BLaER1 treated with 17β-estradiol and CSF1 and Interleukin-3, amounts not matched to agents 10 nM and 100 nM (cell line): Measurements from ENCODE around the gene SET.

Experiments used
- H3K27ac ChIP-seq, 11 experiments: shearing (Covaris generic); formaldehyde crosslinking; 2 replicates each; pipeline ENCODE4 v1.8.1; 2022
- H3K27me3 ChIP-seq, 11 experiments: shearing (Covaris generic); formaldehyde crosslinking; 2 replicates each; pipeline ENCODE4 v1.8.1; 2022
- H3K36me3 ChIP-seq, 11 experiments: shearing (Covaris generic); formaldehyde crosslinking; 2 replicates each; pipeline ENCODE4 v1.8.1; 2022
- H3K4me1 ChIP-seq, 10 experiments: shearing (Covaris generic); formaldehyde crosslinking; 2 replicates each; pipeline ENCODE4 v1.8.1; 2022
- H3K4me2 ChIP-seq, 11 experiments: shearing (Covaris generic); formaldehyde crosslinking; 2 replicates each; pipeline ENCODE4 v1.8.1; 2022
- H3K4me3 ChIP-seq, 10 experiments: shearing (Covaris generic); formaldehyde crosslinking; 2 replicates each; pipeline ENCODE4 v1.8.1; 2022
- H3K9ac ChIP-seq, 11 experiments: shearing (Covaris generic); formaldehyde crosslinking; 2 replicates each; pipeline ENCODE4 v1.8.1; 2022
- H3K9me3 ChIP-seq, 11 experiments: shearing (Covaris generic); formaldehyde crosslinking; replicated peaks in 1 of 11; 2 replicates each; pipeline ENCODE4 v1.8.1; 2022
- H4K20me1 ChIP-seq, 11 experiments: shearing (Covaris generic); formaldehyde crosslinking; 2 replicates each; pipeline ENCODE4 v1.8.1; 2022
- Cebpa-rat ChIP-seq, 11 experiments: shearing (Covaris generic); IDR thresholded peaks; 2 replicates each; pipeline ENCODE4 v1.8.1; 2022

Gene SET

DNA sequence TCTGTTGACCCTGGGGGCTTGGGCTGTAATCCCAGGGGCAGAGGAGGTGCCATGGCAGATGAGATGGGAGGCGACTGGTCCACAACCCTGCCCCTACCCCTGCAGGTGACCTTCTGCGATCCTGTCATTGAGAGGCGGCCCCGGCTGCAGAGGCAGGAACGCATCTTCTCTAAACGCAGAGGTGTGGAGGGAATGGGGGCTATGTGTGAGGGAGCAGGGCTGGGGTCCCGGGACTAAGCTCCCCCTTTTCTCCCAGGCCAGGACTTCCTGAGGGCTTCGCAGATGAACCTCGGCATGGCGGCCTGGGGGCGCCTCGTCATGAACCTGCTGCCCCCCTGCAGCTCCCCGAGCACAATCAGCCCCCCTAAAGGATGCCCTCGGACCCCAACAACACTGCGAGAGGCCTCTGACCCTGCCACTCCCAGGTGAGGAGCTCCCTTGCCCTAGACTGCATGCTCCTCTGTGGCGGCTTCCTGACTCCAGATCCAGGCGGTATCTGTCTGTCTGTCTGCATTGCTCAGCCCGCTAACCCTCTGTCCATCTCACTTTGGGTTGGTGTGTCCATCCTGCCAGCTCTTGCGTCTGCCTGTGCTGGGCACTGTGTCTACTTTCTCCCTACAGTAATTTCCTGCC, 25.0 kb downstream of the SET start:
- no peak overlapping the region; a peak in 1 of 22 replicates for H3K27ac ChIP-seq
- H3K27me3 ChIP-seq, result no peaks in the 10 kb centered on the region
- H4K20me1 ChIP-seq, result no peaks in the 10 kb centered on the region
- no peak overlapping the region for H3K9ac ChIP-seq
- 0 out of 20 replicates have a peak, but pooled peaks cover 0 to 6% (median 0%) of the 10 kb centered on the region in 10 experiments for H3K4me1 ChIP-seq
- H3K4me3 ChIP-seq, result no peak overlapping the region
- no peak overlapping the region for H3K4me2 ChIP-seq
- H3K9me3 ChIP-seq, result no peaks in the 10 kb centered on the region
- H3K36me3 ChIP-seq, result peaks cover 18 to 85% (median 59%) of the 10 kb centered on the region in 11 experiments
- no peak for TF ChIP-seq Cebpa-rat (IDR thresholded peaks at IDR 0.05)

DNA sequence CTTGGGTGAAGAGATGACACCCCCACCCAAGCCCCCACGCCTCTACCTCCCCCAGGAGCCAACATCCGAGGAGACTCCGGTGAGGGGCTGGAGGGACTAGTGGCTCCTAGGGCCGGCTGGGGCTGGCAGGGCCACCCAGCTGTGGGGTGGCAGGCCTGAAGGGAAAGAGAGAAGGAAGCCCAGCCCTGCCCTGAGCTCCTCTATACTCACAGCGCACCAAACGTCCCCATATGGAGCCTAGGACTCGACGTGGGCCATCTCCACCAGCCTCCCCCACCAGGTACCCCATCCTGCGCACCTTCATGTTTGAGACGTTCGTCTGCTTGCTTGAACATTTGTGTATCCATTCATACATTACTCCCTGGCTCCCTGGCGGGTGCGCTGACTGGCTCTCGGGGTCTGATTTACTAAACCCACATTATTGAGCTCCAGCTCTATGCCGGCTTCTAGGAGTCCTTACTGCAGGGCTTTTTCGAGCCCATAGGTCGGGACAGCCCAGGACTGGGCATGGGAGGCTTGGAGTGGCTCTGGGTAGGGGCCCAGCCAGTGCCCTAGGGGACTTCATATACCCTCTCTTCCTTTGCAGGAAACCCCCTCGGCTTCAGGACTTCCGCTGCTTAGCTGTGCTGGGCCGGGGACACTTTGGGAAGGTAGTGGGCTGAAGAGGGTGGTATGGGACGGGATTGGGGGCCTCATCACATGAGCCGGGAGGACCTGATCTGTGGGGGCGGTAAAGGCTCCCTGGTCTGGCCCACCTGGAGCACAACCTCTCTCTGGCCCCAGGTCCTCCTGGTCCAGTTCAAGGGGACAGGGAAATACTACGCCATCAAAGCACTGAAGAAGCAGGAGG, 25.8 kb downstream of the SET start:
- no peak overlapping the region for H3K4me3 ChIP-seq
- H3K27ac ChIP-seq, result peak overlapping the region in 1 of 11 experiments; percentile 4; a peak in 2 of 22 replicates
- no peaks in the 10 kb centered on the region for H4K20me1 ChIP-seq
- peaks cover 0 to 11% (median 2%) of the 10 kb centered on the region in 10 experiments; a peak in 4 of 20 replicates for H3K4me1 ChIP-seq
- no peak overlapping the region for H3K4me2 ChIP-seq
- no peak for TF ChIP-seq Cebpa-rat (IDR thresholded peaks at IDR 0.05)
- H3K36me3 ChIP-seq, result peaks cover 19 to 93% (median 64%) of the 10 kb centered on the region in 11 experiments
- no peaks in the 10 kb centered on the region for H3K27me3 ChIP-seq
- no peaks in the 10 kb centered on the region for H3K9me3 ChIP-seq
- H3K9ac ChIP-seq, result 0 out of 22 replicates have a peak overlapping the region, but pooled peaks of 1 of the 11 experiments have one; percentile 17

DNA sequence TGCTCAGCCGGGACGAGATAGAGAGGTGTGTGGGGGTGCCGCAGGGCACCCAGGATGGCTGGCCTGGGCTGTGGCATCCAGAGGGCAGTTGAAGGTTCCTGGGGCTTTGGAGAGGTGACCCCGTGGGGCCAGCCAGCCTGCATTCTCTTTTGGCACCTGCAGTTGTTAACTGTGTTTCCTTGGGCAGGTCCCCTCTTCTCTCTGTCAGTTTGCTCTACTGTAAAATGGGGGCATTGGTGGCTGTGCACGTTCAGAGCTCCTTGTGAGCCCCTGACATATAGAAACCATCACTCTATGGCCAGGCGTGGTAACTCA, 26.4 kb downstream of the SET start:
- Histone ChIP-seq H4K20me1 (no peaks in the 10 kb centered on the region; a peak in 1 of 22 replicates), H3K4me2 (no peak overlapping the region), H3K9me3 (no peaks in the 10 kb centered on the region), H3K4me1 (peaks cover 0 to 16% (median 6%) of the 10 kb centered on the region in 10 experiments; a peak in 10 of 20 replicates), H3K27ac (no peak overlapping the region; a peak in 1 of 22 replicates), H3K9ac (0 out of 22 replicates have a peak overlapping the region, but pooled peaks of 1 of the 11 experiments have one; percentile 17), H3K4me3 (no peak overlapping the region), H3K36me3 (peaks cover 25 to 95% (median 70%) of the 10 kb centered on the region in 11 experiments), H3K27me3 (no peaks in the 10 kb centered on the region)
- TF ChIP-seq Cebpa-rat (IDR thresholded peaks at IDR 0.05), result no peak

DNA sequence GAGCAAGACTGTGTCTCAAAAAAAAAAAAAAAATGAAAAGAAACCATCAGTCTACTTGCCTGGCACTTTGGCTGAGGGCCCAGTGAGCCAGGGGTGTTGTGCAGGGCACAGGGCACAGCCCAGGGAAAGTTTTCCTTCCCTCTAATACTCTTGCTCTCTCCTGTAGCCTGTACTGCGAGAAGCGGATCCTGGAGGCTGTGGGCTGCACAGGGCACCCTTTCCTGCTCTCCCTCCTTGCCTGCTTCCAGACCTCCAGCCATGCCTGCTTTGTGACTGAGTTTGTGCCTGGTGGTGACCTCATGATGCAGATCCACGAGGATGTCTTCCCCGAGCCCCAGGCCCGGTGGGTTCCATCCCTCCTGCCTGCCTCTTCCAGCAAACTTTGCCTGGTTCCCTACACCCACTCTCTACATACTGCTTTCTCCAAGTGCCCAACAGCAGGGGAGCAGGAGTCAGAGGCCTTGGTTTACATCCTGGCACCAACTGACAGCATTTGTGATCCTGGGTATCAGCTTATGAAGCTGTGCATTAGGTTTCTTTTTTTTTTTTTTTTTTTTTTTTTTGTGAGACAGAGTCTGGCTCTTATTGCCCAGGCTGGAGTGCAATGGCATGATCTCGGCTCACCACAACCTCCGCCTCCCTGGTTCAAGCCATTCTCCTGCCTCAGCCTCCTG, 27.7 kb downstream of the SET start:
- Histone ChIP-seq H3K9ac (no peak overlapping the region), H4K20me1 (no peaks in the 10 kb centered on the region; a peak in 1 of 22 replicates), H3K36me3 (peaks cover 38 to 97% (median 83%) of the 10 kb centered on the region in 11 experiments), H3K4me2 (no peak overlapping the region), H3K27me3 (no peaks in the 10 kb centered on the region), H3K9me3 (no peaks in the 10 kb centered on the region), H3K4me1 (peaks cover 0 to 27% (median 14%) of the 10 kb centered on the region in 10 experiments; a peak in 14 of 20 replicates), H3K4me3 (no peak overlapping the region), H3K27ac (no peak overlapping the region)
- TF ChIP-seq Cebpa-rat (IDR thresholded peaks at IDR 0.05), result no peak

DNA sequence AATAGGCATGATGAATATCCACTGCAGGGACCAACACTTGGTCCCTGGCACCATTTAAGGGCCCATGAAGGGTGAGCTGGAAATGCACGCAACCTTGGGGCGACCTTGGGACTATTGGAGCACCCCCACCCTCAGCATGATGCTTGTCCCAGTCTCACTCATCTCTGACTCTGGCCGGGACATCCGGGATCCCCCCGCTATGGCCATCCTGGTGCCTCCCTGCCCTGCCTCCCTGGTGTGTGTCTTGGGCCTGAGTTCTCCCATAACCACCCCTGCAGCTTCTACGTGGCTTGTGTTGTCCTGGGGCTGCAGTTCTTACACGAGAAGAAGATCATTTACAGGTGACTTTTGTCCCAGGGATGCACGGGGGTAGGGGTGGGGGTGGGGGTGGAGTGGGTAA, 29.0 kb downstream of the SET start:
- TF ChIP-seq Cebpa-rat (IDR thresholded peaks at IDR 0.05), result no peak
- no peaks in the 10 kb centered on the region for H3K9me3 ChIP-seq
- H3K27ac ChIP-seq, result no peak overlapping the region
- H3K36me3 ChIP-seq, result peaks cover 35 to 92% (median 77%) of the 10 kb centered on the region in 11 experiments
- H3K4me1 ChIP-seq, result peaks cover 8 to 40% (median 25%) of the 10 kb centered on the region in 10 experiments; a peak in 19 of 20 replicates
- H3K9ac ChIP-seq, result no peak overlapping the region
- no peaks in the 10 kb centered on the region; a peak in 2 of 22 replicates for H4K20me1 ChIP-seq
- no peak overlapping the region for H3K4me2 ChIP-seq
- H3K4me3 ChIP-seq, result no peak overlapping the region
- no peaks in the 10 kb centered on the region for H3K27me3 ChIP-seq

DNA sequence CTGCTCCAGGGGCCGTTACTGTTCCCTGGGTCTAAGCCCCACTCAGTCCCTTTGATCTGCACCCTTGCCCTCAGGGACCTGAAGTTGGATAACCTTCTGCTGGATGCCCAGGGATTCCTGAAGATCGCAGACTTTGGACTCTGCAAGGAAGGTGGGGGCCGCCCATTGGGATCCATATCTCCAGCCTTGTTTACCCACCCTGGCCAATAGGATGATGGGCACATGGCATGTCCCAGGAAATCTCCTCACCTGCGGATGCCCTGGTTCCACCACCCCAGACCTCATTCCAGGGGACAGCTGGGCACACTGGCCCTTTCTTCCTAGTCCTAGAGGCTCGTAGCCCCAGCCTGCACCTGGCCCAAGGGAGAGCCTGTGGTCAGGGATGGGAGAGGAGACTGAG, 29.5 kb downstream of the SET start:
- TF ChIP-seq Cebpa-rat (IDR thresholded peaks at IDR 0.05), result no peak
- H3K9me3 ChIP-seq, result no peaks in the 10 kb centered on the region
- no peak overlapping the region for H3K27ac ChIP-seq
- H3K27me3 ChIP-seq, result no peaks in the 10 kb centered on the region
- H3K4me3 ChIP-seq, result no peak overlapping the region
- H3K4me2 ChIP-seq, result no peak overlapping the region
- H3K9ac ChIP-seq, result no peak overlapping the region
- peaks cover 31 to 87% (median 73%) of the 10 kb centered on the region in 11 experiments for H3K36me3 ChIP-seq
- peaks cover 13 to 44% (median 29%) of the 10 kb centered on the region in 10 experiments; a peak in 19 of 20 replicates for H3K4me1 ChIP-seq
- H4K20me1 ChIP-seq, result no peaks in the 10 kb centered on the region; a peak in 2 of 22 replicates

DNA sequence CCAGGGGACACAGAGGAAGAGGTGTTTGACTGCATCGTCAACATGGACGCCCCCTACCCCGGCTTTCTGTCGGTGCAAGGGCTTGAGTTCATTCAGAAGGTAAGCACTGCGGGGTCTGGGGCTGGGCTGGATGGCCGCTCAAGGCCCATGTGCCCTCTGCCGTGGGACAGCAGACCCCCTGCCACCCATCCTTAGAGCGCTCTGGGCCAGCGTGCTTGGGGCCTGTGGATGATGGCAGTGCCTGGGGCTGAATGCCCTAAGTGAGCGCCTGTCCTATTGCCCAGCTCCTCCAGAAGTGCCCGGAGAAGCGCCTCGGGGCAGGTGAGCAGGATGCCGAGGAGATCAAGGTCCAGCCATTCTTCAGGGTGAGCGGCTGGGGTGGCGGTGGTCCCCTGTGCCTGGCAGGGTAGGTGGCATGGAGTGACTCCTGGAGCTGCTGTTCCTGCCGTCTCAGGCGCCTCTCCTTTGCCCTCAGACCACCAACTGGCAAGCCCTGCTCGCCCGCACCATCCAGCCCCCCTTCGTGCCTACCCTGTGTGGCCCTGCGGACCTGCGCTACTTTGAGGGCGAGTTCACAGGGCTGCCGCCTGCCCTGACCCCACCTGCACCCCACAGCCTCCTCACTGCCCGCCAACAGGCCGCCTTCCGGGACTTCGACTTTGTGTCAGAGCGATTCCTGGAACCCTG, 31.0 kb downstream of the SET start:
- H3K27me3 ChIP-seq, result no peaks in the 10 kb centered on the region
- no peak for TF ChIP-seq Cebpa-rat (IDR thresholded peaks at IDR 0.05)
- H3K4me3 ChIP-seq, result no peak overlapping the region
- peaks cover 23 to 72% (median 57%) of the 10 kb centered on the region in 11 experiments for H3K36me3 ChIP-seq
- no peaks in the 10 kb centered on the region; a peak in 2 of 22 replicates for H4K20me1 ChIP-seq
- H3K27ac ChIP-seq, result peak overlapping the region in 1 of 11 experiments; percentile 31; a peak in 1 of 22 replicates
- H3K9me3 ChIP-seq, result no peaks in the 10 kb centered on the region
- peak overlapping the region in 5 of 11 experiments; percentile 20 to 87 (median 27); a peak in 4 of 22 replicates for H3K9ac ChIP-seq
- H3K4me1 ChIP-seq, result peaks cover 20 to 53% (median 39%) of the 10 kb centered on the region in 10 experiments
- H3K4me2 ChIP-seq, result peak overlapping the region in 5 of 11 experiments; percentile 2 to 21 (median 11); a peak in 3 of 22 replicates

DNA sequence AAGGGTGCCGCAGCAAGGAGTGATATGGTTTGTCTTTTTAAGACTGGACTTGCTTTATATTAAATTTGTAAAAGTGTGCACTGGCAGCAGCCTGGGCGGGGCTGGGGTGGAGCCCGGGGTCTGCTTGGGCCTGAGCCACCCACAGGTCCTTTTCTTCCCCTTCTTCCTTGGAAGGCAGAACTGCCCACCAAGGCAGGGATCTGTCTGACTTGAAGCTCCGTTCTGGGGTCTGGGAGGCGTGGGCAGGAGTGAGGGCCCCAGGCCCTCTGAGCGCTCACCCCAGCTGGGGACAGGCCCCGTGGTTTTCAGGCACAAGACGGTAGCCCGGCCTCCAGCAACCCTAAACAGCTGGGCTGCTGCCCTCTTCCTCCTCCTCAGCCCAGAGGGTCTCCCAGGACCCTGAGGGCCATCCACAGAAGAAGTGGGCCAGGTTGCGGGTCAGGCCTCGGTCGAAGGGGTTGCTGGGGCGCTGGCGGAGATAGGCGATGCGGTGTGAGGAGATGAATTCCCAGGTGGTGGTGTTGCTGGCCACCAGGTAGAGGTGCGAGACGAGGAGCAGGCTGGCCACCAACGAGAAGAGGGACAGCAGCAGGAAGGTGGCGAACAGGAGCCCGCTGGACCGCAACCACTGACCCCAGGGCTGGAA, 31.9 kb downstream of the SET start:
- Histone ChIP-seq H3K4me1 (peaks cover 20 to 58% (median 48%) of the 10 kb centered on the region in 10 experiments), H3K9me3 (no peaks in the 10 kb centered on the region), H3K9ac (peak overlapping the region in 6 of 11 experiments; percentile 19 to 87 (median 26); a peak in 7 of 22 replicates), H3K27me3 (no peaks in the 10 kb centered on the region), H3K4me3 (no peak overlapping the region), H4K20me1 (no peaks in the 10 kb centered on the region; a peak in 2 of 22 replicates), H3K36me3 (peaks cover 22 to 62% (median 48%) of the 10 kb centered on the region in 11 experiments), H3K27ac (peak overlapping the region in 1 of 11 experiments; percentile 31; a peak in 1 of 22 replicates), H3K4me2 (peak overlapping the region in 4 of 11 experiments; percentile 2 to 21 (median 8); a peak in 4 of 22 replicates)
- no peak for TF ChIP-seq Cebpa-rat (IDR thresholded peaks at IDR 0.05)
